Trophoblast cell (in vitro differentiated cells and primary cell): Measurements from ENCODE around the gene SETD9.

Experiments used
- DNase-seq, 2 donors: peaks; one replicate each; pipeline ENCODE4 v3.0.0-alpha.2; 2016
- H2AFZ ChIP-seq: 2 replicates; pipeline ENCODE4 v1.6.1; 2013; ENCODE audit warnings: low read length, moderate library complexity, mild to moderate bottlenecking; ENCODE audit not compliant: insufficient read depth, poor library complexity
- H2AK5ac ChIP-seq: 2 replicates; pipeline ENCODE4 v1.6.1; 2013; ENCODE audit warnings: mild to moderate bottlenecking, low read length
- H2BK120ac ChIP-seq: 2 replicates; pipeline ENCODE4 v1.6.1; 2013; ENCODE audit warnings: low read length, mild to moderate bottlenecking, moderate library complexity; ENCODE audit not compliant: insufficient read depth, poor library complexity
- H2BK12ac ChIP-seq: 2 replicates; pipeline ENCODE4 v1.6.1; 2013; ENCODE audit warnings: mild to moderate bottlenecking, low read length, moderate library complexity
- H2BK5ac ChIP-seq: 2 replicates; pipeline ENCODE4 v1.6.1; 2013; ENCODE audit warnings: low read length, low read depth, moderate library complexity, mild to moderate bottlenecking; ENCODE audit not compliant: poor library complexity
- H3K14ac ChIP-seq: 2 replicates; pipeline ENCODE4 v1.6.1; 2013; ENCODE audit warnings: mild to moderate bottlenecking, low read length
- H3K18ac ChIP-seq: 2 replicates; pipeline ENCODE4 v1.6.1; 2013; ENCODE audit warnings: mild to moderate bottlenecking, low read length
- H3K23ac ChIP-seq: 2 replicates; pipeline ENCODE4 v1.6.1; 2013; ENCODE audit warnings: low read length
- H3K27ac ChIP-seq: 2 replicates; pipeline ENCODE4 v1.5.1; 2013; ENCODE audit warnings: low read depth, mild to moderate bottlenecking, inconsistent platforms, low read length, moderate library complexity
- H3K27me3 ChIP-seq: 2 replicates; pipeline ENCODE4 v1.6.1; 2013; ENCODE audit warnings: inconsistent platforms, mild to moderate bottlenecking, low read length, moderate library complexity; ENCODE audit not compliant: insufficient read depth
- H3K36me3 ChIP-seq, 2 experiments: 1 replicate in 1 of 2; 2 replicates in 1 of 2; pipeline ENCODE4 v1.6.1; 2013; ENCODE audit warnings: low read length in 2 of 2, mild to moderate bottlenecking in 2 of 2, moderate library complexity in 1 of 2; ENCODE audit not compliant: insufficient read depth in 2 of 2, control insufficient read depth in 1 of 2
- H3K4ac ChIP-seq: 2 replicates; pipeline ENCODE4 v1.6.1; 2013; ENCODE audit warnings: low read depth, mild to moderate bottlenecking, low read length, moderate library complexity
- H3K4me1 ChIP-seq, 2 experiments: 1 replicate in 1 of 2; 2 replicates in 1 of 2; pipeline ENCODE4 v1.6.1; 2013; ENCODE audit warnings: low read length in 2 of 2, mild to moderate bottlenecking in 2 of 2, moderate library complexity in 1 of 2; ENCODE audit not compliant: insufficient read depth in 2 of 2, control insufficient read depth in 1 of 2
- H3K4me2 ChIP-seq: 2 replicates; pipeline ENCODE4 v1.6.1; 2013; ENCODE audit warnings: inconsistent platforms, mild to moderate bottlenecking, low read length, moderate library complexity
- H3K4me3 ChIP-seq: 2 replicates; pipeline ENCODE4 v1.5.1; 2013; ENCODE audit warnings: mild to moderate bottlenecking, low read depth, low read length, inconsistent platforms
- H3K79me1 ChIP-seq: one replicate; pipeline ENCODE4 v1.6.1; 2013; ENCODE audit warnings: low read length
- H3K79me2 ChIP-seq: 2 replicates; pipeline ENCODE4 v1.6.1; 2013; ENCODE audit warnings: low read length, mild to moderate bottlenecking; ENCODE audit not compliant: control insufficient read depth, insufficient read depth, poor library complexity
- H3K9ac ChIP-seq: 2 replicates; pipeline ENCODE4 v1.6.1; 2013; ENCODE audit warnings: mild to moderate bottlenecking, low read length
- H3K9me3 ChIP-seq: 2 replicates; pipeline ENCODE4 v1.6.1; 2013; ENCODE audit warnings: low read depth, mild to moderate bottlenecking, control low read depth, inconsistent platforms, low read length; ENCODE audit not compliant: insufficient read depth
- H4K12ac ChIP-seq: 2 replicates; pipeline ENCODE4 v1.6.1; 2013; ENCODE audit warnings: low read depth, mild to moderate bottlenecking, low read length, moderate library complexity
- H4K8ac ChIP-seq: 2 replicates; pipeline ENCODE4 v1.6.1; 2013; ENCODE audit warnings: low read depth, mild to moderate bottlenecking, low read length, moderate library complexity
- H4K91ac ChIP-seq: one replicate; pipeline ENCODE4 v1.6.1; 2013; ENCODE audit warnings: low read depth, mild to moderate bottlenecking, low read length, moderate library complexity
- WGBS: extraction: QIAGEN DNeasy Blood & Tissue Kit; methylation state at CpG from one replicate; pipeline ENCODE4 v1.1.7; 2013; ENCODE audit warnings: missing lambda C conversion rate; ENCODE audit not compliant: insufficient read length, insufficient coverage; ENCODE audit errors: extremely low coverage; 5-methylcytosine and 5-hydroxymethylcytosine counted together

Gene SETD9

DNA sequence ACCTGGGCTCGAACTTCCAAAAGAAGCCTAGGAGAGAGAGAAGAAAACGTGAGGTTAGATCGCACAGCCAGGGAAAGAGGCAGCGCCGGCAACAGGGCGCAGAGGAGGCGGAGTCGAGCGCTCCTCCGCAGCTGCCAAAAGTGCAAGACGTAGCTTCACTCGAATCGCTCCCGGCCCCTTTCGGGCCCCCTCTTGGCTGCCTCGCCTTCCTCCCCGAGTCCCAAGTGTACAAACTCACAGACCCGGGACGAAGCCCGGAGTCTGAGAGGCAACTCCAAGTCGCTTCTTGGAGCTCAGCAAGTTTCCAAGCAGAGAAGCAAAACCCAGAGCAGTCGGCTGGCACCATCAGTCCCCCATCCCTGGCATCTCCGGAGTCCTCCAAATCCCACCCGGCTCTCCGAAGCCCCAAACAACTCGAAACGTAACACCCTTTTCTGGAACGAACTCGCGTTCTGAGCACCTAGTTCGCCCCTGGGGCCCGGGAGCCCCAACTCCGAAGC lies 41.3 kb downstream of the SETD9 start:
- H3K36me3 ChIP-seq: peaks cover 0 to 6% of the 10 kb centered on the region in 2 experiments
- H2BK120ac ChIP-seq: no peak overlapping the region
- peak overlapping the region; percentile 90 for H3K4me3 ChIP-seq
- H3K4me1 ChIP-seq: peaks cover 2 to 3% of the 10 kb centered on the region in 2 experiments
- no peak overlapping the region for H3K23ac ChIP-seq
- H3K27me3 ChIP-seq: no peaks in the 10 kb centered on the region
- H3K4me2 ChIP-seq: peak overlapping the region; percentile 93
- H4K12ac ChIP-seq: no peak overlapping the region
- no peak overlapping the region for H3K18ac ChIP-seq
- peaks cover 9% of the 10 kb centered on the region for H3K79me1 ChIP-seq
- no peak overlapping the region for H2BK12ac ChIP-seq
- H3K9ac ChIP-seq: peak overlapping the region; percentile 64
- H2BK5ac ChIP-seq: no peak overlapping the region
- H3K14ac ChIP-seq: no peak overlapping the region
- no peaks in the 10 kb centered on the region for H3K9me3 ChIP-seq
- no peak overlapping the region for H2AFZ ChIP-seq
- H4K91ac ChIP-seq: no peak overlapping the region
- H3K27ac ChIP-seq: no peak overlapping the region
- H2AK5ac ChIP-seq: no peak overlapping the region
- peak overlapping the region; percentile 21 for H4K8ac ChIP-seq
- peak overlapping the region; percentile 50 for H3K4ac ChIP-seq
- WGBS: no CpG with 5 or more reads among the region's 33 CpGs
- DNase-seq: peak; percentile 31 to 64
- peaks cover 12% of the 10 kb centered on the region for H3K79me2 ChIP-seq

DNA sequence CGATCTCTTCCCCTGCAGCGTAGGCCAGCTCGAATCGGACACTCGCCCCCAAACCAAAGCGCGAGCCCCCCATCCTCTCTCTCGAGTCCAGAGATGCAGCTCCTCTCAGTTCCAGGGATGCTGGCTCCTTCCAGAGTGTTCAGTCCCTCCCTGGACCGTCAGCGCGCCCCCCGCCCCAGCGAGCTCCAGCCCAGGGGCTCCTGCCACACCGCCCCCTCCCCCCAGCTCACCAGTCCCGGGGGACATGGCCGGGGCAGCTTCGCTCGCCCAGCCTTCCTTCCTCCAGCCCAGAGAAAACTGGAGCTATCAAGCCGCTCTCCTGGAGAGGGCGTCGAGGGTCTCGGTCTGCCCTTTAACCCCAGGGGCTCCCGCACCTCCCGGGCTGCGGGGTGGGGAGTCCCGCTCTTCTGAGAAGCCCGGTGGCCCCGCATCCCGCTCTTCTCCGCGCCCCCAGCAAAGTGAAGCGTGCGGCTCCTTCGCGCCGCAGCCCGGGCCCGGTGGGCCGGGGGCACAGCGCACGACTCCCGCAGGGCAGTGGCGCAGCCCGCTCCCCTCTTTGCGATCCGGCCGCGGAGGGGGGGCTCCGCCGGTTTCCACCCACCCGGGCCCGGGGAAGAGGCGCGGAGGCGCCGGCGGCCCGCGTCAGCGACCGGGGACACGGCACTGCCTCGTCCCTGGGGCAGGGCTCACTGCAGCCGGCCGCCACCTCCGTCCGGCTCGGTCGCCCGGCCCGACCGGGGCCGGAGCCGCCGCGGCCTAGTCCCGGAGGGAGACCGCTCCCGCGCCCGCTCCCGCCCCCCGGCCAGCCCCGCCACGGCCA lies 41.9 kb downstream of the SETD9 start:
- H2AK5ac ChIP-seq: no peak overlapping the region
- H3K27me3 ChIP-seq: no peaks in the 10 kb centered on the region
- no peaks in the 10 kb centered on the region for H3K9me3 ChIP-seq
- H3K27ac ChIP-seq: peak overlapping the region; percentile 55
- peak overlapping the region; percentile 89 for H3K18ac ChIP-seq
- peaks cover 9% of the 10 kb centered on the region for H3K79me1 ChIP-seq
- peak overlapping the region; percentile 90 for H4K8ac ChIP-seq
- H2BK120ac ChIP-seq: peak overlapping the region; percentile 56
- peaks cover 12% of the 10 kb centered on the region for H3K79me2 ChIP-seq
- peak overlapping the region; percentile 60 for H4K91ac ChIP-seq
- H3K9ac ChIP-seq: peak overlapping the region; percentile 98
- H3K4me3 ChIP-seq: peak overlapping the region; percentile 90
- H3K4ac ChIP-seq: peak overlapping the region; percentile 50
- peak overlapping the region; percentile 80 for H3K14ac ChIP-seq
- peak overlapping the region; percentile 93 for H3K4me2 ChIP-seq
- H2BK12ac ChIP-seq: no peak overlapping the region
- H3K23ac ChIP-seq: no peak overlapping the region
- peak overlapping the region; percentile 34 for H2BK5ac ChIP-seq
- H3K4me1 ChIP-seq: peaks cover 2 to 3% of the 10 kb centered on the region in 2 experiments
- H4K12ac ChIP-seq: peak overlapping the region; percentile 93
- peak in 1 of 2 donors; percentile 23 for DNase-seq
- H2AFZ ChIP-seq: peak overlapping the region; percentile 81
- H3K36me3 ChIP-seq: peaks cover 0 to 6% of the 10 kb centered on the region in 2 experiments
- no CpG with 5 or more reads among the region's 85 CpGs for WGBS

DNA sequence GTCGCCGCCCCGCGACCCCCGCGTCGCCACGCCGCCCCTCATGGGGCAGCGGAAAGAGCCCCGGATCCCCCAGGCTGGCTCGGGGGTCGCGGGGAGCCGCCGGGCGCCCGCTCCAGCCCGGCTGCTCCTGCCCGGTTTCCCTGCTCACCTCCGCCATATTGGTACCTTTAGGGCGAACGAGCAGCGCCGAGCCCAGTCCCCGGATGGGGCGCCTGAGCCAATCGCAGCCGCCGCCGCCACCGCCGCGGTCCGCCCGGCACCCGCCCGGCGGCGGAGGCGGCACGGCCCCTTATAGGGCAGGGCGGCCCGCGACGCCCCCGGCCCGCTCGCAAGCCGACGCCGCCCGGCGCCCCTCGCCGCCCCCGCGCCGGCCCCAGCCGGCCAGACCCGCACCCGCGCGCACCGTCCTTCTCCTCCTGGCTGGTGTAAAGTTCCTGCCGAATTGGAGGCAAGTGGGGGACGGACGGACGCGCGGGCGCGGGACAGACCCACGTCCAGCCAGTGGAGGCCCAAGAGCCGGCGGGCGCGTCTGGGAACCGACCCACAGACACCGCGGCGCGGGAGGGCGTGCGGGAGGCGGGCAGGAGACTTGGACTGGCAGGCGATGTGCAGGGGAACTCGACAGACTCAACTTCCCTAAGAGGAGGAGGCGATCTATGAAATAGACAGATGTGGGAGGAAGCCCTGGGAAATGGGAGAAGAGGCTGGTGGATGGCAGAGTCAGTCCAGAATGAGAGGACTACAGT lies 42.7 kb downstream of the SETD9 start, which contains the start of gene MIER3:
Gene MIER3, minus strand, starts transcription at position 178 of the 746 bp plus-strand sequence. Its CDS starts 21 bp downstream, at position 157.
- Histone ChIP-seq H3K79me2 (peaks cover 12% of the 10 kb centered on the region), H3K14ac (peak within 1 kb of the TSS; percentile 95), H3K79me1 (peaks cover 9% of the 10 kb centered on the region), H4K8ac (peak within 1 kb of the TSS; percentile 93), H3K4me3 (peak within 1 kb of the TSS; percentile 90), H3K23ac (no peak within 1 kb of the TSS), H3K9me3 (no peaks in the 10 kb centered on the region), H3K4me2 (peak within 1 kb of the TSS; percentile 95), H3K18ac (peak within 1 kb of the TSS; percentile 89), H3K9ac (peak within 1 kb of the TSS; percentile 98), H2BK12ac (peak within 1 kb of the TSS; percentile 48), H2AK5ac (no peak within 1 kb of the TSS), H4K12ac (peak within 1 kb of the TSS; percentile 93), H2BK120ac (peak within 1 kb of the TSS; percentile 78), H3K4me1 (peaks cover 2 to 3% of the 10 kb centered on the region in 2 experiments), H3K36me3 (peaks cover 0 to 6% of the 10 kb centered on the region in 2 experiments), H3K4ac (peak within 1 kb of the TSS; percentile 95), H3K27ac (peak within 1 kb of the TSS; percentile 55), H3K27me3 (no peaks in the 10 kb centered on the region), H4K91ac (peak within 1 kb of the TSS; percentile 97), H2BK5ac (peak within 1 kb of the TSS; percentile 66), H2AFZ (peak within 1 kb of the TSS; percentile 93)
- WGBS: no CpG with 5 or more reads among the region's 89 CpGs
- DNase-seq: peak; percentile 68 to 86

GRCh38 chr5:56954262-56954661 lies 44.9 kb downstream of the SETD9 start:
- no peaks in the 10 kb centered on the region for H3K36me3 ChIP-seq
- H3K4me2 ChIP-seq: no peak overlapping the region
- peaks cover 9% of the 10 kb centered on the region for H3K79me1 ChIP-seq
- no peak overlapping the region for H4K8ac ChIP-seq
- no peak overlapping the region for H4K12ac ChIP-seq
- DNase-seq: no peak
- no peak overlapping the region for H3K4ac ChIP-seq
- no peak overlapping the region for H3K18ac ChIP-seq
- no peak overlapping the region for H3K4me3 ChIP-seq
- no peak overlapping the region for H2BK12ac ChIP-seq
- WGBS: no CpG with 5 or more reads among the region's 1 CpG
- peaks cover 12% of the 10 kb centered on the region for H3K79me2 ChIP-seq
- no peaks in the 10 kb centered on the region for H3K27me3 ChIP-seq
- no peak overlapping the region for H2AFZ ChIP-seq
- H3K4me1 ChIP-seq: peaks cover 2 to 3% of the 10 kb centered on the region in 2 experiments
- no peak overlapping the region for H3K9ac ChIP-seq
- H3K9me3 ChIP-seq: no peaks in the 10 kb centered on the region
- no peak overlapping the region for H3K27ac ChIP-seq
- H4K91ac ChIP-seq: no peak overlapping the region
- no peak overlapping the region for H2BK120ac ChIP-seq
- no peak overlapping the region for H2BK5ac ChIP-seq
- H3K23ac ChIP-seq: no peak overlapping the region
- H3K14ac ChIP-seq: no peak overlapping the region
- H2AK5ac ChIP-seq: no peak overlapping the region
